Cardiac fibroblast (primary cell): ENCODE data around the gene MIP.

Experiments used
- DNase-seq, 2 donors: peaks; one replicate each; pipeline versions ENCODE4 v3.0.0 to v3.0.0-alpha.2; 2010; ENCODE audit warnings: low read depth in 2 of 2
- H3K4me3 ChIP-seq, 2 donors: replicated peaks in 1 of 2; 1 replicate in 1 of 2; 2 replicates in 1 of 2; pipeline ENCODE4 v1.5.1; 2011; ENCODE audit warnings: low read depth in 2 of 2, low read length in 2 of 2, mild to moderate bottlenecking in 2 of 2, moderate library complexity in 1 of 2
- TF ChIP-seq, protein P1 (sequence below): IDR thresholded peaks from one replicate; pipeline ENCODE4 v1.5.1; 2011; ENCODE audit warnings: low read depth, mild to moderate bottlenecking, low read length, inconsistent platforms

Gene MIP

DNA sequence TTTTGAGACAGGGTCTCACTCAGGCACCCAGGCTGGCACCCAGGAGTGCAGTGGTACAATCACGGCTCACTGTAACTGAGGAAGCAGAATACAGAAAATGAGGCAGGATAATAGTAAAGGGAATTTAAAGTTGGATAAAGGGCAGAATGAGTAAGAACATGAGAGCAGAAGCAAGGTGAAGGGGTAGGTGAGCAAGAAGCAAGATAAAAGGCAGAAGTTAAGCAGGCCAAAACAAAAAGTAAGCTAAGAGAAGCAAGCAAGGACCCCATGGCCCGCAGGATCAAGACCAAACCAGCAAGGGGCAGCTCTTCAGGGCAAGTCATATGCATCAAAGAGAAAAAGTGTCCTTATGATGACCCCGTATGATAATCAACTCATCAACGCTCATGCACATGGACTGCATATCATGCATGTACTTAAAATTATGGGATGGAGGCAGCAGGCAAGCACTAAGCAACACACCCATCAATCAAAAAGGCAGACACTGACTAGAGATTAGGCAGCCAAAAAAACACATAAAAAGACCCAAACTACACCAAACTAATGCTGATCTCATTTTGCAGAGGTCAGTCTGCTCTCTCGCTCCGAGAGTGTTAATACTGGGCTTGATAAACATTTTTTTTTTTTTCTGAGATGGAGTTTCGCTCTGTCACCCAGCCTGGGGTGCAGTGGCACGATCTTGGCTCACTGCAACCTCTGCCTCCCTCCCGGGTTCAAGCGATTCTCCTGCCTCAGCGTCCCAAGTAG, 16.9 kb downstream of the MIP start:
- no peak overlapping the region for H3K4me3 ChIP-seq
- TF ChIP-seq, protein P1, sequence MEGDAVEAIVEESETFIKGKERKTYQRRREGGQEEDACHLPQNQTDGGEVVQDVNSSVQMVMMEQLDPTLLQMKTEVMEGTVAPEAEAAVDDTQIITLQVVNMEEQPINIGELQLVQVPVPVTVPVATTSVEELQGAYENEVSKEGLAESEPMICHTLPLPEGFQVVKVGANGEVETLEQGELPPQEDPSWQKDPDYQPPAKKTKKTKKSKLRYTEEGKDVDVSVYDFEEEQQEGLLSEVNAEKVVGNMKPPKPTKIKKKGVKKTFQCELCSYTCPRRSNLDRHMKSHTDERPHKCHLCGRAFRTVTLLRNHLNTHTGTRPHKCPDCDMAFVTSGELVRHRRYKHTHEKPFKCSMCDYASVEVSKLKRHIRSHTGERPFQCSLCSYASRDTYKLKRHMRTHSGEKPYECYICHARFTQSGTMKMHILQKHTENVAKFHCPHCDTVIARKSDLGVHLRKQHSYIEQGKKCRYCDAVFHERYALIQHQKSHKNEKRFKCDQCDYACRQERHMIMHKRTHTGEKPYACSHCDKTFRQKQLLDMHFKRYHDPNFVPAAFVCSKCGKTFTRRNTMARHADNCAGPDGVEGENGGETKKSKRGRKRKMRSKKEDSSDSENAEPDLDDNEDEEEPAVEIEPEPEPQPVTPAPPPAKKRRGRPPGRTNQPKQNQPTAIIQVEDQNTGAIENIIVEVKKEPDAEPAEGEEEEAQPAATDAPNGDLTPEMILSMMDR: no peak
- DNase-seq: no peak

DNA sequence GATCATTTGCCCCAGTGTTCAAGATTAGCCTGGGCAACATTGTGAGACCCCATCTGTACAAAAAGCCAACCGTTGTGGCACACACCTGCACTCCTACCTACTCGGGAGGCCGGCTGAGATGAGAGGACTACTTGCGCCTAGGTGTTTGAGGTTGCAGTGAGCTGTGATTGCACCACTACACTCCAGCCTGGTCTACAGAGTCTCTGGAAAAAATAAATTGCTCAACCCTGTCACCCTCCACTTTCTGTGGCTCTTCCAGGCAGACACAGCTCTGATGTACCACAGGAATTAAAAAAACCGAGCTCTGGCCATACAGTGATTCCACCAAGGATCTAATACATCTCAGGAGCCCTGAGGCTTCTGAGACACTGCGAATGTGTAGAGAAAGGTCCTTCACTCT, 19.6 kb downstream of the MIP start:
- TF ChIP-seq, protein P1: no peak
- no peak for DNase-seq
- no peak overlapping the region for H3K4me3 ChIP-seq

DNA sequence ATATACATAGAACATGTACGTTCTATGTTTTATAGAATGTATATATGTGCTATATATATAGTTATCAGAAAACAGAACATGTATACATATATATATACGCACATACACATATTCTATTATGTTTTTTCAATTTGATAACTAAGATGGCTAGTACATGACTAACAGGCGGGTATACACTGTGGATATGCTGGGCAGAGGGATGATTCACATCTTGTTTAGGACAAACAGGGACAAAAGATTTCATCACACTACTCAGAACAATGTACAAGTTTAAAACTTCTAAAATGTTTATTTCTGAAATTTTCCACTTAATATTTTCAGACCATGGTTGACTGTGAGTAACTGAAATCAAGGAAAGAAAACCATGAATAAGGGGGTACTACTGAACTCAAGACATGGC, 22.6 kb downstream of the MIP start:
- DNase-seq: peak; percentile 59 to 83
- TF ChIP-seq, protein P1: no peak
- no peak overlapping the region for H3K4me3 ChIP-seq

DNA sequence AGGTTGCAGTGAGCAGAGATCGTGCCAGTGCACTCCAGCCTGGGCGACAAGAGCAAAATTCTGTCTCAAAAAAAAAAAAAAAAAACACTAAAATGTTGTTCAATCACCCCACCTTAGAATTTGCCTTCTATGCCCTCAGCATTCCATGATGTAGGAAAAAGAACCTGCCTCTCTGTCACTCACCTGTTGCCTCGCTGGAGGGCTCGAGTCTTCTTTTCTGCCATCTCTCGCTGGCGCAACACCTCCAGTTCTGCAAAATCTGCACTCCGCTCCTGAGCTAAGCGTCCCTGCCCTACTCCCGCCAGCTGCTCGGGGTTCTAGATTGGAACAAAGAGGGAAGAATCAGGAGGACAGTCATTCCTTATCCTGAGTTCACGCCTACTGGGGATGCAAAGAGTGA, 23.2 kb downstream of the MIP start:
- no peak overlapping the region for H3K4me3 ChIP-seq
- TF ChIP-seq, protein P1: no peak
- DNase-seq: no peak

DNA sequence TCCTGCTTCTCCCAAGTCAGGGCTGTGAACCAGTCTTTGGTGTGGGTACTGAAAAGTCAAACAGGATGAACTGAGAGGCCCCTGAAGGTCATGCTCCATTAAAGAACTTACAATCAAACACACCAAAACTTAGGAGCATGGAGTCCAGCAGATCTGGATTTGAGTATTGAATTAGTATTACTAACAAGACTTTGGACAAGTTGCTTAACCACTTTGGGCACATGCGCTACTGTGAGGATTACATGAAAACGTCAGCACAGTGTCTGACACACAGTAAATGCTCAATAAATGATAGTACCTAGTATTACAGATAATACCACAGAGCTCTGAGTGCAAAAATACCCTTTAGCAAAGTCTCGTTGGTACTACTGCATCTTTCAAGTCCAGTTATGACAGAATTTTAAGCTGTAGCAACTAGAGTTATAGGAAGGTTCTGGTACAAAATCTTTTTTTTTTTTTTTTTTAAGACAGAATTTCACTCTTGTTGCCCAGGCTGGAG, 28.5 kb downstream of the MIP start:
- DNase-seq: no peak
- no peak overlapping the region for H3K4me3 ChIP-seq
- TF ChIP-seq, protein P1: no peak

DNA sequence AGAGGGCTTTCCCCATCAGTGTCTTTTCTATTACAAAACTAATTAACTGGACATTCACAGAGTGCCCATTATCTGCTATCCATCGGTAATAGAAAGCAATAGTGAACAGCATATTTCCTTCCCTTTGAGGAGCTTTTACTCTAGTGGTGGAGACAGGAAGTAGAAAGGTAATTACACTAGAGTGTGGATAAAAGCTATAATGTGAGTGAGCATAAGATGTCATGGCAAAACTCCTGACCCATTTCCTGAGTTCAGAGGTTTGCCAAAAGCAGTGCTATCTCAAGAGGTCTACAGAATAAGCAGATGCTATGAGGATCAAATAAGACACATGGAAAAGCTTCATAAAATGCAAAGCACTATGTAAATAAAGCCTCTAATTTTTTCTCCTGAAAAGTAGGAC, 29.3 kb downstream of the MIP start:
- DNase-seq: no peak
- TF ChIP-seq, protein P1: no peak
- no peak overlapping the region for H3K4me3 ChIP-seq

DNA sequence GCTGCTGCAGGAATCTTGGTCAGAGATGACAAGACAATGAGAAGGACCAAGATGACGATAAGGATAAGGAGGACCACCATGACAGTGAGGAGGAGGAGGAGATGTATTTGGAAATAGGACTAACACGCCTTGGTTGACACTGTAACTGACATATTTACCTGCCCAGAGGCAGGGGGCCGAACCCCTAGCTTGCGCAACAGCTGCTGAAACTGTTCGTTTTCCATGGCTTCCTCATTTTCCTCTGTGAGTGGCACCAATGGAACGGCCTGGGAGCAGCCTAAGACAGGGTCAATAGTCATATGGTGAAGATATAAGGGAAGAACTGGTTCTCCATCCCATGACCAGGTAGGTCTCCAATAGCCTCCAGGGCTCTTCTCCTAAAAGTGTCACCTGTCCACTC, 34.0 kb downstream of the MIP start:
- TF ChIP-seq, protein P1: no peak
- no peak for DNase-seq
- no peak overlapping the region for H3K4me3 ChIP-seq
